Measurements from ENCODE around the gene SETDB2. TPM values are rescaled to one million over a fixed set of nuclear protein-coding genes. Genes with fewer than 3 reads are reported as not detected.

The SETDB2 gene
- total RNA-seq, 1 experiment from 2014 or later = 34.0 TPM

- Histone ChIP-seq H4K20me1 (ENCODE audit: insufficient read depth, low read depth, low read length) (no peaks in the 10 kb centered on the region), H3K4me3 (ENCODE audit: low read length) (no peak overlapping the region), H3K9ac (ENCODE audit: low read length) (no peak overlapping the region), H3K27ac (ENCODE audit: low read length) (peak overlapping the region; percentile 19; the same call in 1 of the 2 replicates), H2AFZ (ENCODE audit: low read length) (peak overlapping the region; percentile 18), H3K27me3 (ENCODE audit: low read length) (no peaks in the 10 kb centered on the region), H3K9me2 (replicated peaks; ENCODE audit: insufficient read depth, low read length) (no peaks in the 10 kb centered on the region), H3K79me2 (ENCODE audit: low read length) (no peaks in the 10 kb centered on the region), H3K9me3 (ENCODE audit: low read length) (no peaks in the 10 kb centered on the region), H3K36me3 (ENCODE audit: insufficient read depth, low read length) (no peaks in the 10 kb centered on the region), H3K4me1 (ENCODE audit: low read length) (peaks cover 58% of the 10 kb centered on the region), H3K4me2 (ENCODE audit: low read depth, low read length, poor library complexity, severe bottlenecking) (peak overlapping the region; percentile 27)
- DNase-seq = peak; percentile 74
Observed at GRCh38 chr13:49418206-49418605, 25.9 kb upstream of the SETDB2 start.

DNA sequence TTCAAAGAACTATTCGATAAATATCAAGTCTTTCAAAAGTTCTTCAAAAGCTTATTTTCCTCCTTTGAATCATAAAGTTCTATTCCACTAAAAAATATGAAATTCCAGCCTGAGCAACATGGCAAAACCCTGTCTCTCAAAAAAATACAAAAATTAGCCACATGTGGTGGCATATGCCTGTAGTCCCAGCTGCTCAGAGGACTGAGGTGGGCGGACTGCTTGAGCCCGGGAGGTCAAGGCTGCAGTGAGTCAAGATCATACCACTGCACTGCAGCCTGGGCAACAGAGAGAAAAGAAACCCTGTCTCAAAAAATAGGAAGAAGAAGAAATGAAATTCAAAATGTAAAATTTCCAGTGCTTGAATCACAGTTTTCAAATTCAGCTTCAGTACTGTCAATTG, 24.8 kb upstream of the SETDB2 start:
- no peak for DNase-seq
- Histone ChIP-seq H3K4me1 (ENCODE audit: low read length) (peaks cover 58% of the 10 kb centered on the region), H3K9me3 (ENCODE audit: low read length) (no peaks in the 10 kb centered on the region), H3K27ac (ENCODE audit: low read length) (no peak overlapping the region), H3K9ac (ENCODE audit: low read length) (no peak overlapping the region), H3K4me2 (ENCODE audit: low read depth, low read length, poor library complexity, severe bottlenecking) (no peak overlapping the region), H4K20me1 (ENCODE audit: insufficient read depth, low read depth, low read length) (no peaks in the 10 kb centered on the region), H2AFZ (ENCODE audit: low read length) (no peak overlapping the region), H3K79me2 (ENCODE audit: low read length) (no peaks in the 10 kb centered on the region), H3K4me3 (ENCODE audit: low read length) (no peak overlapping the region), H3K27me3 (ENCODE audit: low read length) (no peaks in the 10 kb centered on the region), H3K9me2 (replicated peaks; ENCODE audit: insufficient read depth, low read length) (no peaks in the 10 kb centered on the region), H3K36me3 (ENCODE audit: insufficient read depth, low read length) (no peaks in the 10 kb centered on the region)

GRCh38 chr13:49421391-49421790, 22.7 kb upstream of the SETDB2 start:
- no peak overlapping the region for H3K4me3 ChIP-seq (ENCODE audit: low read length)
- DNase-seq = peak; percentile 89
- H3K4me1 ChIP-seq (ENCODE audit: low read length) = peaks cover 52% of the 10 kb centered on the region
- H3K79me2 ChIP-seq (ENCODE audit: low read length) = no peaks in the 10 kb centered on the region
- no peaks in the 10 kb centered on the region for H3K27me3 ChIP-seq (ENCODE audit: low read length)
- H3K9me2 ChIP-seq (replicated peaks; ENCODE audit: insufficient read depth, low read length) = no peaks in the 10 kb centered on the region
- no peaks in the 10 kb centered on the region for H3K9me3 ChIP-seq (ENCODE audit: low read length)
- peak overlapping the region; percentile 6; the same call in 1 of the 2 replicates for H2AFZ ChIP-seq (ENCODE audit: low read length)
- no peaks in the 10 kb centered on the region for H3K36me3 ChIP-seq (ENCODE audit: insufficient read depth, low read length)
- H3K27ac ChIP-seq (ENCODE audit: low read length) = no peak overlapping the region
- H4K20me1 ChIP-seq (ENCODE audit: insufficient read depth, low read depth, low read length) = no peaks in the 10 kb centered on the region
- no peak overlapping the region for H3K9ac ChIP-seq (ENCODE audit: low read length)
- H3K4me2 ChIP-seq (ENCODE audit: low read depth, low read length, poor library complexity, severe bottlenecking) = no peak overlapping the region

DNA sequence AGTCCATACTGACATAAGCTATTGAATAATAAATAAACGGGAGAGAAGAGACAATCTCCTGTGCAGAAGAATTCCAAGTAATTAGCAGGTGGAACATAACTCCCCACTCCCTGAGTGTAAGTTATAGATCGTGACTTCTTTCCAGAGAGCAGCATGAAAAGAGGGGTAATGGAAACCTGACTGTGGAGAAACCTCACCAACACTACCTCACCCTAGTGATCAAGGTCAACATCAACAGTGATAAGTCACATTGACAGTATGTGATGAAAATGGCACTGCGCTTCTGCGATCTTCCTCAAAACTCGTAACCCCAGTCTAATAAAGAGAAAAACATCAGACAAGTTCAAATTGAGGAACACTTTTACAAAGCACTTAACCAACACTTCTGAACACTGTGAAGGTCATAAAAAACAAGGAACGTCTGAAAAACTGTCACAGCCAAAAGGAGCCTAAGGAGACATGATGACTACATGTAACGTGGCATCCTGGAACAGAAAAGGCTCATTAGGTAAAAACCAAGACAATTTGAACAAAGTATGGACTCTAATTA, 20.0 kb upstream of the SETDB2 start:
- Histone ChIP-seq H3K4me3 (ENCODE audit: low read length) (no peak overlapping the region), H3K27ac (ENCODE audit: low read length) (no peak overlapping the region), H3K36me3 (ENCODE audit: insufficient read depth, low read length) (no peaks in the 10 kb centered on the region), H4K20me1 (ENCODE audit: insufficient read depth, low read depth, low read length) (no peaks in the 10 kb centered on the region), H3K27me3 (ENCODE audit: low read length) (no peaks in the 10 kb centered on the region), H3K9me2 (replicated peaks; ENCODE audit: insufficient read depth, low read length) (no peaks in the 10 kb centered on the region), H3K79me2 (ENCODE audit: low read length) (no peaks in the 10 kb centered on the region), H3K4me1 (ENCODE audit: low read length) (peaks cover 36% of the 10 kb centered on the region), H3K9ac (ENCODE audit: low read length) (no peak overlapping the region), H3K9me3 (ENCODE audit: low read length) (no peaks in the 10 kb centered on the region), H2AFZ (ENCODE audit: low read length) (peak overlapping the region; percentile 68; the same call in 1 of the 2 replicates), H3K4me2 (ENCODE audit: low read depth, low read length, poor library complexity, severe bottlenecking) (no peak overlapping the region)
- no peak for DNase-seq

GRCh38 chr13:49428041-49428763, 15.9 kb upstream of the SETDB2 start:
- H3K4me2 ChIP-seq (ENCODE audit: low read depth, low read length, poor library complexity, severe bottlenecking) = no peak overlapping the region
- H3K4me1 ChIP-seq (ENCODE audit: low read length) = peaks cover 38% of the 10 kb centered on the region
- H3K4me3 ChIP-seq (ENCODE audit: low read length) = no peak overlapping the region
- H3K9me2 ChIP-seq (replicated peaks; ENCODE audit: insufficient read depth, low read length) = no peaks in the 10 kb centered on the region
- no peaks in the 10 kb centered on the region for H3K27me3 ChIP-seq (ENCODE audit: low read length)
- no peaks in the 10 kb centered on the region for H3K79me2 ChIP-seq (ENCODE audit: low read length)
- no peak overlapping the region for H3K9ac ChIP-seq (ENCODE audit: low read length)
- no peaks in the 10 kb centered on the region for H3K9me3 ChIP-seq (ENCODE audit: low read length)
- no peaks in the 10 kb centered on the region for H3K36me3 ChIP-seq (ENCODE audit: insufficient read depth, low read length)
- DNase-seq = no peak
- H2AFZ ChIP-seq (ENCODE audit: low read length) = peak overlapping the region; percentile 45; the same call in 1 of the 2 replicates
- peak overlapping the region; percentile 95 for H3K27ac ChIP-seq (ENCODE audit: low read length)
- H4K20me1 ChIP-seq (ENCODE audit: insufficient read depth, low read depth, low read length) = no peaks in the 10 kb centered on the region

DNA sequence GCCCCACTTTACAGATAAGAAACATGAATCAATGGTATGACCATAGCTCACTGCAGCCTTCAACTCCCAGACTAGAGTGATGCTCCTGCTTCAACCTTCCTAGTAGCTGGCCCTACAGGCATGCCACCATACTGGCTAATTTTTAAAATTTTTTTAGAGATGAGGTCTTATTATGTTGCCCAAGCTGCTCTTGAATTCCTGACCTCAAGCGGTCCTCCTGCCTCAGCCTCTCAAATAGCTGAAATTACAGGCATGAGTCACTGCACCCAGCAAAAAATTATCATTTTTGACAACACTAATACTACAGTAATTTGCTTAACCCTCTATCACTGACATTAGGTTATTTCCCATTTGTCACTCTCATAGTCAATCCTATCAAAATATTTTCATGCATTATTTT, 15.0 kb upstream of the SETDB2 start:
- Histone ChIP-seq H2AFZ (ENCODE audit: low read length) (peak overlapping the region; percentile 53; the same call in 1 of the 2 replicates), H3K36me3 (ENCODE audit: insufficient read depth, low read length) (no peaks in the 10 kb centered on the region), H4K20me1 (ENCODE audit: insufficient read depth, low read depth, low read length) (no peaks in the 10 kb centered on the region), H3K27me3 (ENCODE audit: low read length) (no peaks in the 10 kb centered on the region), H3K79me2 (ENCODE audit: low read length) (no peaks in the 10 kb centered on the region), H3K9ac (ENCODE audit: low read length) (no peak overlapping the region), H3K4me1 (ENCODE audit: low read length) (peaks cover 47% of the 10 kb centered on the region), H3K27ac (ENCODE audit: low read length) (peak overlapping the region; percentile 95), H3K9me2 (replicated peaks; ENCODE audit: insufficient read depth, low read length) (no peaks in the 10 kb centered on the region), H3K4me3 (ENCODE audit: low read length) (peak overlapping the region; percentile 17; the same call in 1 of the 2 replicates), H3K9me3 (ENCODE audit: low read length) (no peaks in the 10 kb centered on the region), H3K4me2 (ENCODE audit: low read depth, low read length, poor library complexity, severe bottlenecking) (peak overlapping the region; percentile 78)
- DNase-seq = no peak

- Histone ChIP-seq H4K20me1 (ENCODE audit: insufficient read depth, low read depth, low read length) (no peaks in the 10 kb centered on the region), H3K4me3 (ENCODE audit: low read length) (no peak overlapping the region), H2AFZ (ENCODE audit: low read length) (no peak overlapping the region), H3K27me3 (ENCODE audit: low read length) (no peaks in the 10 kb centered on the region), H3K36me3 (ENCODE audit: insufficient read depth, low read length) (no peaks in the 10 kb centered on the region), H3K9me3 (ENCODE audit: low read length) (no peaks in the 10 kb centered on the region), H3K9ac (ENCODE audit: low read length) (no peak overlapping the region), H3K4me2 (ENCODE audit: low read depth, low read length, poor library complexity, severe bottlenecking) (no peak overlapping the region), H3K4me1 (ENCODE audit: low read length) (peaks cover 70% of the 10 kb centered on the region), H3K79me2 (ENCODE audit: low read length) (no peaks in the 10 kb centered on the region), H3K27ac (ENCODE audit: low read length) (0 out of 2 replicates have a peak overlapping the region, but pooled peaks have one; percentile 4), H3K9me2 (replicated peaks; ENCODE audit: insufficient read depth, low read length) (no peaks in the 10 kb centered on the region)
- DNase-seq = no peak
Observed at GRCh38 chr13:49435992-49436391, 8.1 kb upstream of the SETDB2 start.

DNA sequence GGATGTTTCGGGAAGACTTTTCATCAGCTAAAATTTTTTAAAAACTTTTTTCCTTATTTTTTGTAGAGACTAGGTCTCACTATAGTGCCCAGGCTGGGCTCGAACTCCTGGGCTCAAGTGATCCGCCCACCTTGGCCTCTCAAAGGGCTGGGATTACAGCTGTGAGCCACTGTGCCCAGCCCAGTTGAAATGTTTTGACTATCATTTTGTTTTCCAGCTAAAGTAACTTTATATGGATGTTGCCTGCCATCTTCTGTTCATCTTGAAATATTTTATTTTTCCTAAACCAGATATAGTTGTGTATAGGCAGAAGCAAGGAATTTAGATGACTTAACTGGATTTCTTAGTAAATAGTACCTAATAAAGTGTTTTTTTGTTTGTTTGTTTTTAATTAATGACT, 7.2 kb upstream of the SETDB2 start:
- Histone ChIP-seq H3K9me3 (ENCODE audit: low read length) (no peaks in the 10 kb centered on the region), H3K27ac (ENCODE audit: low read length) (peak overlapping the region; percentile 4; the same call in 1 of the 2 replicates), H2AFZ (ENCODE audit: low read length) (peak overlapping the region; percentile 5; the same call in 1 of the 2 replicates), H3K36me3 (ENCODE audit: insufficient read depth, low read length) (no peaks in the 10 kb centered on the region), H3K27me3 (ENCODE audit: low read length) (no peaks in the 10 kb centered on the region), H3K9ac (ENCODE audit: low read length) (no peak overlapping the region), H3K4me3 (ENCODE audit: low read length) (no peak overlapping the region), H3K9me2 (replicated peaks; ENCODE audit: insufficient read depth, low read length) (no peaks in the 10 kb centered on the region), H3K79me2 (ENCODE audit: low read length) (no peaks in the 10 kb centered on the region), H3K4me1 (ENCODE audit: low read length) (peaks cover 68% of the 10 kb centered on the region), H3K4me2 (ENCODE audit: low read depth, low read length, poor library complexity, severe bottlenecking) (no peak overlapping the region), H4K20me1 (ENCODE audit: insufficient read depth, low read depth, low read length) (no peaks in the 10 kb centered on the region)
- peak; percentile 55 for DNase-seq
